HepG2 (cell line): ENCODE data around the gene CACNA1G. TPM values are rescaled to one million over a fixed set of nuclear protein-coding genes. Genes with fewer than 3 reads are reported as not detected.

ENCODE experiments used
- MXI1 ChIP-seq: IDR thresholded peaks from 3 replicates; pipeline ENCODE4 v1.6.1; 2012; ENCODE audit warnings: low read depth, low read length, inconsistent platforms, borderline replicate concordance
- NFKB2 ChIP-seq: sonication (generic); formaldehyde crosslinking; IDR thresholded peaks from 2 replicates; pipeline ENCODE4 v1.4.0; 2020; ENCODE audit warnings: missing genetic modification reagents, borderline replicate concordance
- PRDM15 ChIP-seq: sonication (generic); formaldehyde crosslinking; IDR thresholded peaks from 2 replicates; pipeline ENCODE4 v1.4.0; 2020; ENCODE audit warnings: missing genetic modification reagents
- STAG1 ChIP-seq: sonication (generic); formaldehyde crosslinking; IDR thresholded peaks from 2 replicates; pipeline ENCODE4 v1.4.0; 2020; ENCODE audit warnings: missing genetic modification reagents
- THAP9 ChIP-seq: sonication (generic); formaldehyde crosslinking; IDR thresholded peaks from 2 replicates; pipeline ENCODE4; 2020; ENCODE audit warnings: missing genetic modification reagents, mild to moderate bottlenecking, borderline replicate concordance
- TOPORS ChIP-seq: sonication (generic); formaldehyde crosslinking; IDR thresholded peaks from 2 replicates; pipeline ENCODE4 v1.8.0; 2023; ENCODE audit warnings: mild to moderate bottlenecking, missing genetic modification reagents
- ZBTB7B ChIP-seq: sonication (generic); formaldehyde crosslinking; IDR thresholded peaks from 2 replicates; pipeline ENCODE4 v1.4.0; 2020; ENCODE audit warnings: missing genetic modification reagents
- ZNF138 ChIP-seq: sonication (generic); formaldehyde crosslinking; IDR thresholded peaks from 2 replicates; pipeline ENCODE4 v1.5.0; 2020; ENCODE audit warnings: mild to moderate bottlenecking, low read depth, missing genetic modification reagents
- ZNF280D ChIP-seq: sonication (generic); formaldehyde crosslinking; IDR thresholded peaks from 2 replicates; pipeline ENCODE4 v1.5.1; 2020; ENCODE audit warnings: mild to moderate bottlenecking, missing genetic modification reagents
- ZNF335 ChIP-seq: sonication (generic); formaldehyde crosslinking; IDR thresholded peaks from 2 replicates; pipeline ENCODE4 v1.4.0; 2020; ENCODE audit warnings: missing genetic modification reagents
- ZNF674 ChIP-seq: sonication (generic); formaldehyde crosslinking; IDR thresholded peaks from 2 replicates; pipeline ENCODE4 v1.5.0; 2020; ENCODE audit warnings: low read depth, mild to moderate bottlenecking, missing genetic modification reagents
- ZNF691 ChIP-seq: sonication (generic); formaldehyde crosslinking; IDR thresholded peaks from 2 replicates; pipeline ENCODE4 v1.4.0; 2020; ENCODE audit warnings: missing genetic modification reagents, low read depth, mild to moderate bottlenecking, borderline replicate concordance
- ZZZ3 ChIP-seq: sonication (generic); formaldehyde crosslinking; IDR thresholded peaks from 2 replicates; pipeline ENCODE4 v1.4.0; 2020; ENCODE audit warnings: missing genetic modification reagents, mild to moderate bottlenecking, borderline replicate concordance
- polyA plus RNA-seq, 8 experiments: library from polyadenylated mRNA; depleted of rRNA in 3 of 8; stranded (reverse) in 7 of 8; unstranded in 1 of 8; fragments of >200 nt; fragmentation: Illumina TruSeq in 4 of 8; extraction: Trizol in 4 of 8; gene quantifications; 2 replicates each; pipeline versions ENCODE4 v1.2.1 to v1.2.3, GENCODE V29; 2011 to 2016; ENCODE audit warnings: low read depth in 4 of 8, missing spikeins in 1 of 8, mixed read lengths in 1 of 8; ENCODE audit not compliant: insufficient read depth in 1 of 8
- total RNA-seq, 5 experiments: library from RNA; depleted of rRNA; stranded (reverse); fragments of >200 nt; fragmentation: Illumina TruSeq; extraction: Trizol; gene quantifications; 2 replicates each; pipeline ENCODE4 v1.2.3, GENCODE V29; 2016; ENCODE audit warnings: low read depth in 1 of 5

Gene CACNA1G
- total and polyA plus RNA-seq, 2 of the 13 experiments (the other 11 are each of a cell fraction or from before 2014, with no cell fraction given): 0.02 TPM; not detected in 1

- TF ChIP-seq THAP9 (CRISPR knock-in tag) (peak; percentile 70; the same call in 1 of the 2 replicates), PRDM15 (no peak), ZNF335 (CRISPR knock-in tag) (no peak), ZBTB7B (CRISPR knock-in tag) (0 out of 2 replicates have a peak, but pooled peaks have one; percentile 46), TOPORS (CRISPR knock-in tag) (no peak), ZNF691 (CRISPR knock-in tag) (no peak), MXI1 (peak; percentile 33; the same call in 1 of the 3 replicates), ZNF674 (CRISPR knock-in tag) (no peak), ZZZ3 (CRISPR knock-in tag) (peak; percentile 39; the same call in 1 of the 2 replicates), ZNF138 (CRISPR knock-in tag) (0 out of 2 replicates have a peak, but pooled peaks have one; percentile 81), NFKB2 (CRISPR knock-in tag) (peak; percentile 75; the same call in 1 of the 2 replicates), STAG1 (CRISPR knock-in tag) (peak; percentile 91), ZNF280D (CRISPR knock-in tag) (peak; percentile 61; the same call in 1 of the 2 replicates)
These were observed 65.6 kb downstream of the CACNA1G start (continued) for GRCh38 chr17:50626037-50626574.
